Measurements from ENCODE around the gene GRIN3A.

The GRIN3A gene

GRCh38 chr9:101711330-101711941, 27.0 kb downstream of the GRIN3A start:
- Histone ChIP-seq H3K79me2 (ENCODE audit: insufficient read depth, low read length) (no peaks in the 10 kb centered on the region), H3K27me3 (ENCODE audit: low read length) (no peaks in the 10 kb centered on the region; the same call in 1 of the 2 replicates), H4K20me1 (ENCODE audit: low read depth, low read length) (no peaks in the 10 kb centered on the region), H3K9me2 (replicated peaks; ENCODE audit: insufficient read depth, low read length) (no peaks in the 10 kb centered on the region), H3K4me3 (ENCODE audit: insufficient read depth, low read length, poor library complexity, severe bottlenecking) (no peak overlapping the region), H3K4me2 (ENCODE audit: low read depth, low read length, poor library complexity, severe bottlenecking) (no peak overlapping the region), H3K9ac (ENCODE audit: low read length) (no peak overlapping the region), H2AFZ (ENCODE audit: low read depth, low read length, severe bottlenecking) (no peak overlapping the region), H3K9me3 (ENCODE audit: insufficient read depth, low read length) (no peaks in the 10 kb centered on the region), H3K36me3 (ENCODE audit: low read length) (no peaks in the 10 kb centered on the region), H3K27ac (ENCODE audit: low read depth, low read length) (no peak overlapping the region), H3F3A (ENCODE audit: insufficient read depth) (no peaks in the 10 kb centered on the region)
- TF ChIP-seq CTCF (IDR thresholded peaks at IDR 0.05; ENCODE audit: insufficient read depth, low read length, poor library complexity, severe bottlenecking) (peak; percentile 51), EZH2phosphoT487 (conservative IDR thresholded peaks at IDR 0.05; ENCODE audit: low read length) (no peak)

- Histone ChIP-seq H4K20me1 (ENCODE audit: low read depth, low read length) (no peaks in the 10 kb centered on the region), H3K4me3 (ENCODE audit: insufficient read depth, low read length, poor library complexity, severe bottlenecking) (no peak overlapping the region), H3K27me3 (ENCODE audit: low read length) (no peaks in the 10 kb centered on the region; the same call in 1 of the 2 replicates), H2AFZ (ENCODE audit: low read depth, low read length, severe bottlenecking) (no peak overlapping the region), H3K9ac (ENCODE audit: low read length) (no peak overlapping the region), H3K9me3 (ENCODE audit: insufficient read depth, low read length) (no peaks in the 10 kb centered on the region), H3K36me3 (ENCODE audit: low read length) (no peaks in the 10 kb centered on the region), H3K4me2 (ENCODE audit: low read depth, low read length, poor library complexity, severe bottlenecking) (no peak overlapping the region), H3K9me2 (replicated peaks; ENCODE audit: insufficient read depth, low read length) (no peaks in the 10 kb centered on the region), H3K27ac (ENCODE audit: low read depth, low read length) (no peak overlapping the region), H3K79me2 (ENCODE audit: insufficient read depth, low read length) (no peaks in the 10 kb centered on the region), H3F3A (ENCODE audit: insufficient read depth) (no peaks in the 10 kb centered on the region)
- TF ChIP-seq EZH2phosphoT487 (conservative IDR thresholded peaks at IDR 0.05; ENCODE audit: low read length): no peak
- TF ChIP-seq CTCF (IDR thresholded peaks at IDR 0.05; ENCODE audit: insufficient read depth, low read length, poor library complexity, severe bottlenecking): no peak
Observed at GRCh38 chr9:101708855-101709254, 29.6 kb downstream of the GRIN3A start.

GRCh38 chr9:101707721-101708120, 30.7 kb downstream of the GRIN3A start:
- Histone ChIP-seq H3K4me3 (ENCODE audit: insufficient read depth, low read length, poor library complexity, severe bottlenecking) (no peak overlapping the region), H3F3A (ENCODE audit: insufficient read depth) (no peaks in the 10 kb centered on the region), H3K9me3 (ENCODE audit: insufficient read depth, low read length) (no peaks in the 10 kb centered on the region), H3K27me3 (ENCODE audit: low read length) (no peaks in the 10 kb centered on the region; the same call in 1 of the 2 replicates), H3K36me3 (ENCODE audit: low read length) (no peaks in the 10 kb centered on the region), H4K20me1 (ENCODE audit: low read depth, low read length) (no peaks in the 10 kb centered on the region), H3K27ac (ENCODE audit: low read depth, low read length) (no peak overlapping the region), H3K9me2 (replicated peaks; ENCODE audit: insufficient read depth, low read length) (no peaks in the 10 kb centered on the region), H3K79me2 (ENCODE audit: insufficient read depth, low read length) (no peaks in the 10 kb centered on the region), H3K9ac (ENCODE audit: low read length) (no peak overlapping the region), H3K4me2 (ENCODE audit: low read depth, low read length, poor library complexity, severe bottlenecking) (no peak overlapping the region), H2AFZ (ENCODE audit: low read depth, low read length, severe bottlenecking) (no peak overlapping the region)
- TF ChIP-seq EZH2phosphoT487 (conservative IDR thresholded peaks at IDR 0.05; ENCODE audit: low read length) (no peak), CTCF (IDR thresholded peaks at IDR 0.05; ENCODE audit: insufficient read depth, low read length, poor library complexity, severe bottlenecking) (no peak)
